HG03520 (cell line): ENCODE results near the gene DNAH17.

Experiments used
- ATAC-seq: cut with Tn5 transposase; IDR thresholded peaks from one replicate; pipeline ENCODE4 v1.9.1; 2021; ENCODE audit warnings: mild to moderate bottlenecking, moderate library complexity; ENCODE audit not compliant: unreplicated experiment

The DNAH17 gene

DNA sequence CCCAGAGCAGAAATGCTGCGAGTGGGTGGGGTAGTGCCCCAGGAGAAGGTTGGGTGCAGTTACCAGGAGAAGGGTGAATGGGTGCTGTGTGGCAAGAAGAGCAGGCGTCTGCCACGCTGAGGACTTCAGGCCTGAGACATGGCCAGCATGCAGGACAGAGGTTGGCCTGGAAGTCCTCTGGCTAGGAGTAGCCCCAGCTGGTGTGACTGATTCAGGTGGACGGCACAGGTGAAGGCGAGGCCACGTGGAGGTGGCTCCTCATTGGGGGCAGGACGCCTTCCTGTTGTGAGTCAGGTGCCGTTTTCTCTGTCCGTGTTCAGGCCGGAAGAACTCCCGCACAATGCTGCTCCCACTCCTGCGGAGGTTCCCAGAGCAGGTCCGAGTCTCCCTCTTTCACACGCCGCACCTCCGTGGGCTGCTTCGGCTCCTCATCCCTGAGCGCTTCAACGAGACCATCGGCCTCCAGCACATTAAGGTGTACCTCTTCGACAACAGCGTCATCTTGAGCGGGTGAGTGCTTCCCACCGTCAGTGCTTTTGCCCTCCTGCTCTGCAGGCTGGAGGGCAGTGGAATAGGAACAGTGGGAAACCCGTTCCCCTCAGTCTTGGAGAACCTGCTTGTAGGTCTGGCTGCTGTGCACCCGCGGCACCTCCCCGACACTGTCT, 178.0 kb downstream of the DNAH17 start:
- no peak for ATAC-seq

DNA sequence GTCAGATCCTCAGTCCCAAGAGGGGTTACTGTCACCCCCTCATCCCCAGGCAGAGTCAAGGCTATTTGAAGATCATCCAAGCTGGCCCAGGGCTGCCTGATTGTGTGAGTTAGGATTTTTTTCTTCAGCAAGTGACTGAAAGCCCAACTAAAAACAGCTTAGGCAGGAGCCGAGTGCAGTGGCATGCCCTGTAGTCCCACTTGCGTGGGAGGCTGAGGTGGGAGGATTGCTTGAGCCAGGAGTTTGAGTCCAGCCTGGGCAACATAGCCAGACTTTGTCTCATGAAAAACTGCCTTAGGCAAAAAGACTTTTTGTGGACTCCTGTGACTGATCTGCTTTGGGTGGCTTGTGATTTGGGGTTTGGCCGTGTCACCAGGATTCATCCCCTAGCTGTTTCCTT, 178.8 kb downstream of the DNAH17 start:
- no peak for ATAC-seq

DNA sequence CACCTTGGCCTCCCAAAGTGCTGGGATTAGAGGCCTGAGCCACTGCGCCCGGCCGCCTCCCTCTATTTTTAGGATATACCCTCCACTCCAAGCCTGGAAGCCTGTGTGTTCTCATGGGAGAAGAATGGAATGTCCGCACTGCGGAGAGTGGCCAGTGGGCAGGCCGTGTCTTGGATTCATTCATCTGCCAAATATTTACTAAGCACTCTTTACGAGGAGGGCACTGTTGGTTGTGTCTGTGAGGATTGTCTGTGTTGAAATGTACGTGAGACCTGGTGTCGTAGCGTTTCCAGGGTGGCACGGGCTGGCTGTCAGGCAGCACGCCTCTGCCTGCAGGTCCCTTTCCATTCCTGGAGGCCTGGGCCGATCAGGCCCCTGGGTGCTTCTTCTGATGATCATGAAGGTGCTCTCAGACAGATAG, 179.5 kb downstream of the DNAH17 start:
- no peak for ATAC-seq

DNA sequence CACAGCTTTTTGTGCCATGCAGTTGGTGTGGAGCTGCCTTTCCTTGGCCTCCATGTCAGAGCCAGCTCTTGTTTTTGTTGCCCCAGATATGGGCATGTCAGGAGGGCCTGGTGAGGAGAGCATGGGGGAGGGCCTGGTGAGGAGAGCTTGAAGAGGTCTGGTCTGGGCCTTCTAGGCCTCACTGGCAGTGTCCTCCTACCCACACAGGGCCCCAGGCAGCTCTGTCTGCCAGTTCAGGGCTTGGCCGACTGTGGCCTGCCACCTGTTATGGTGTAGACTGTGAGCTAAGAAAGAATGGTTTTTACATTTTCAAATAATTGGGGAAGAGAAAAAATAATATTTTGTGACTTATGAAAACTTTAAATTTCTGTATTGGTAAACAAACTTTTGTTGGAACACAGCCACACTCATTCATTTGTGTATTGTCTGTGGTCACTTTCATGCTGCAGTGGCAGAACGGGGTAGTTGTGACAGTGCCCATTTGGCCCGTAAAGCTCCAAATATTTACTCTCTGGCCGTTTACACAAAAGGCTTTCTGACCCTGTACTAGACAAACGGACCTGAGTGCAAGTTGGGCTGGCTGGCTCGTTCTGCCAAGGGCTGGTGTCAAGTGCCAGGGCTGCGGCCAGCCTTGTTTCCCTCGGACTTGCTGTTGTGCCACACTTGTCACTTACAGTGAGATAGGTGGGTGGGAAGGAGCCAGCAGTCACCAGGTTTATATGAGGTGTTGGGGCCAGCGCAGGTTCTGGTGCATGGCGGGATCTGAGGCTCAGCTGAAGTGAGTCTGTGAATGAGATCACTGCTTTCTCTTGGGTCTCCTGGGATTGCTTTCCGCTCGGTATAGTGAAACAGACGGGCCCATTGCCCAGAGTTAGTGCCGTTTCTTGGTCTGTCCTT, 180.5 kb downstream of the DNAH17 start:
- ATAC-seq = no peak

DNA sequence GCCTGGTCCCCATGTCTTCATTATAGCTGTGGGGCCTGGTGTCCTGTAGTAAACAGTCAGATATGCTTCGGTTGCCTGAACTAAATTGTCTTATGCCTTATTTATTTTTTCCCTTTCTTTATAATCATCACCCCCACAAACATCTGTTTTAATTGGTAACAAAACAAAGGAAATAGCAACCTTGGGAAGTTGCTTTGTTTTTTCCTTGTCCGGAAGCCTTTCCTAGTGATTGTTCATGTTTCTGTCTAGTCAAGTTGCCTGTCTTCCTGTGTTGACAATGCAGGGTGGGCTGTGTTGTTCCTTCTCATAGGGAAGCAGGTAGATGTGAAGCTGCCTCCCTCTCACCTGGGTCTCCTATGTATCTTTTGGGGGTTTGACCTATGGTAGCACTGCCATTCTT, 182.0 kb downstream of the DNAH17 start:
- no peak for ATAC-seq

DNA sequence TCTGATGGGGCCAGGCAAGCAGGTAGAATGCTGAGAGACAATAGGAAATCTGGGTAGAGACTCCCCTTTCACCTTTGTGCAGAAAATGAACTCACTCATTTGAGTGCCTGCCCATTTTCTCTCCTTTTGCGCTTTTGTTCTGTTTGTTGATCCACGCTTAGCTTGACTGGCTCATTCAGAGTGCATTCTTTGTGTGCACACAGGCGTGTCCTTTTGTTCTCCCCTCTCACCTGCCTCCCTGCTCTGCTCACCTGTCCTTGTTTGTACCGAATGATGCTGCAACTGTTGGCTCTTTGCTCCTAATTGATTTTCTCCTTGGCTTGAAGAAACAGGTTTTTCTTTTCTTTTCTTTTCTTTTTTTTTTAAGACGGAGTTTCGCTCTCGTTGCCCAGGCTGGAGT, 183.0 kb downstream of the DNAH17 start:
- no peak for ATAC-seq

DNA sequence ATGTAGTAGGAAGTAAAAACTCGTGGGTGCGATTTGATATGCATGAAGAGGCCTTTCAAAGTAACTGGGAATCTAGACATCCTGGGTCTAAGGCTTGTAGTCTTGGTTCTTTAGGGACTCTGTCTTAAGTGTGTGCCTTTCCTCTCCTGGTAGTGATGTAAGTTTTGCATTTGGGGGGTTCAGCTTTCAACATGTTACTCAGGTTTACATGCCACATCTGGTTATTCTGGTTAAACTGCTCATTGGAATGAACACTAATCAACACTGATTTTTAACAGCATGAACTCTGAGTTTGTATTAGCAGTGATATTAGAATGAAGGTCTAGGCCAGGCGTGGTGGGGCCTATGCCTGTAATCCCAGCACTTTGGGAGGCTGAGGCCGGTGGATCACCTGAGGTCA, 183.6 kb downstream of the DNAH17 start:
- no peak for ATAC-seq

DNA sequence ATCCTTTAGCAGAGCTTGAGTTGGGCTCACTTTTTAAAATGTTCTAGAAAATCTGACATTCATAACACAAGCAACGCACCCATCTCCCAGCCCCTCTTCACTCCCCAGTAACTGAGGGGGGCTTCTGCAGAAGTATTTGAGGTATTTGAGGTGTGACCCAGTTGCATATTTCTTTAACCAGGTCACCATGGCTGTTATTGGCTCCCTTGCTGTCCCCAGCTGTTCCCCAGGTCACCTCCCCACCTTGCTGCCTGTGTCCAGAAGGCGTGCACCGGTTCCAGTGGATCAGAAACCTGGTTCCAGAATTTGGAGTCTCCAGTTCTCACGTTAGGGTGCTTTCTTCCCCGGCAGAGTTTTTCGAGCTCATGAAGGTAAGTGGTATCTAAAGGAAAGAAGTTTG, 184.9 kb downstream of the DNAH17 start:
- ATAC-seq = no peak

DNA sequence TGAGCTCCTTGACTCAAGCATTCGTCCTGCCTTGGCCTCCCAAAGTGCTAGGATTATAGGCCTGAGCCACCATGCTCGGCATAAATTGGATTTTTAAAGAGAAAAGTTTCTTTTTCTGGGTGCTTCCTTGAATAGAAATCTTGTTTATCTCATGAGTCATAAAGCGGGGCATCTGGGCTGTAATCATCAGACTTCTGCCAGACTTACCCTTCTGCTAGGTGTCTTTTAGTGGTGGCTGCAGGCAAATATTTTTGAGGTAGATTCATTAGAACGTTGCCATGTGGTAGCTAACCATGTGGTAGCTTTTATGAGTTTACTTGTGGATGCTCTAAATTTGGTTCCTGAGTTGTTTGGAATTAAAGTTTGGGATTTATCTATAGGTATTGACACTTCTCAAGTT, 185.4 kb downstream of the DNAH17 start:
- no peak for ATAC-seq

DNA sequence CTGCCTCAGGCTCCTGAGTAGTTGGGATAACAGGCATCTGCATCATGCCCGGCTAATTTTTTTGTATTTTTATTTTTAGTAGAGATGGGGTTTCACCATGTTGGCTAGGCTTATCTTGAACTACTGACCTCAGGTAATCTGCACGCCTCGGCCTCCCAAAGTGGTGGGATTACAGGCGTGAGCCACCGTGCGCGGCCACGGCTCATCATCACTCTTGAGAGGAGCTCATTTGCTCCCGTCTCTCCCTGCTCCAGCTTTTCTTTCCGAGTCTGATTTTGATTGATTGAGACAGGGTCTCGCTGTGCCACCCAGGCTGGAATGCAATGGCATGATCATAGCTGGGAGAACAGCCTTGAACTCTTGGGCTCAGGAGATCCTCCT, 186.2 kb downstream of the DNAH17 start:
- no peak for ATAC-seq

DNA sequence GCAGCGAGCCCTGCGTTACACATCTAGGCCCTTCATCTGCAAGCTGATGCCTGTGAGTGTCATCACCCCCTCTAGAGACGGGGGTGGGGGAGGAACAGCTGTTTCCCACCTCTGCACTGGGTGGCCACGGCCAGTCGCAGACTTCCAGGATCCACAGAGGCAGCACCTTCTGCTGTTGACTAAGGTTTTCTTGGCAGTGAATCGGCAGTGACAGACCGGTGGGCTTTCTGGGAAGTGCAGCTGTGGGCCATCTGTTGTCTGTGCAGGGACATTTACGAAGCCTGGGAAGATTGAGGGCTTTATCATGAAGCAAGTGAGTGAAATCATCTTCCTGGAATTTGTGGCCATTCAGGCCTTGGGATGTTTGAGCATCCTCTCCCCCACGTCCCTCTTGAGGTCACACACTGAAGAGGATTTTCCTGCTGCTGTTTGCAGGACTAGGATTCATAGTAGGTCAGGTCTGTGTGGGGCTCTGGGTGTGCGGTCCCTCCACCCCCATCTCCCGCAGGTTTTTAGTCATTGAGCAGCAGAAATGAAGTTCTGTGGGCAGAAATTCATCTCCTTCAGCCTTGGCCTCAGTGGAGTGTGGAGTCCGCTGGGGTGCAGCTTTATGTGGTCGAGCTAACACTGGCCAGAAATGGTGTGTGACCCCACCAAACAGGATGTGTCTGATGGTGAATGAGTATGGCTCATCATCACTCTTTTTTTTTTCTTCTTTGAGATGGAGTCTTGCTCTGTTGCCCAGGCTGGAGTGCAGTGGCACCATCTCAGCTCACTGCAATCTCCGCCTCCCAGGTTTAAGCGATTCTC, 186.8 kb downstream of the DNAH17 start:
- ATAC-seq = no peak

DNA sequence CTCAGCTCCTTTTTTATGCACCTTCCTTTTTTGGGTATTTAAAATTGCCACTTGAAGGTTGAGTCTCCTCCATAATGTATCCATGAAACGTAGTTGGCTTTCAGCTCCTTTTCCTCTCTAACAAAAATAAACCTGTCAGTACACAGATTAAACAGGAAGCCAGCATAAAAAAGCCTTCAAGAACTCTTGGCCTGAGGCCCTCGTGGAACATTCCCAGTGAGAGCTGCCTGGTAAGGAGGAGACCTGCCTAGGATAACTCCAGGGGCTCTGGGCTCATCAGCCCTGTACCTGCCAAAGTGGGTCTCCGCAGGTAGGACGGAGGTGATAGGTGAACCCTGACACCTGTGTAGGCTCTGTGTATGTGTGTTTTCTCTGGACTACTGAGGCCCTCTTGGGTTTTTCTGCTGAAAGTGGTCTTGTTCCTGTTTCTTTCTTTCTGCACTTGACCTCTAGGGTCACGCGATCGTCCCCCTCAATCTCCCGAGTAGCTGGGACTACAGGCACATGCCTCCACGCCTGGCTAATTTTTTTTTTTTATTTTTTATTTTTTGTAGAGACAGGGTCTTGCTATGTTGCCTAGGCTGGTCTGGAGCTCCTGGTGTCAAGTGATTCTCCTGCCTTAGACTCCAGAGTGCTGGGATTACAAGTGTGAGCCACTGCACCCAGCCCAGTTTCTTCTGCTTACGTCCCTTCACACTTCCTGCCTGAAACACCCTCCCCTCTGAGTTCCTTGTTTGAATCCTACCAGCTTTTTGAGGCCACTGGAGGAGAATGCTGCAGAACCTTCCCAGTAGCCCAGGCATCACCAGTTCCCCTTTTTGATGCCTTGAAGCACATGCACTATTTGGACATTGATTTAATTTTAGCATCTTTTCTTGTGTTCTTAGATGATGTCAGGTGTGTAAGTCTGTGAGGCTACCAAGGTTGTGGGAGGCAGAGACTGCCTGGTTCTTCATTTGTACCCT, 188.9 kb downstream of the DNAH17 start:
- no peak for ATAC-seq

DNA sequence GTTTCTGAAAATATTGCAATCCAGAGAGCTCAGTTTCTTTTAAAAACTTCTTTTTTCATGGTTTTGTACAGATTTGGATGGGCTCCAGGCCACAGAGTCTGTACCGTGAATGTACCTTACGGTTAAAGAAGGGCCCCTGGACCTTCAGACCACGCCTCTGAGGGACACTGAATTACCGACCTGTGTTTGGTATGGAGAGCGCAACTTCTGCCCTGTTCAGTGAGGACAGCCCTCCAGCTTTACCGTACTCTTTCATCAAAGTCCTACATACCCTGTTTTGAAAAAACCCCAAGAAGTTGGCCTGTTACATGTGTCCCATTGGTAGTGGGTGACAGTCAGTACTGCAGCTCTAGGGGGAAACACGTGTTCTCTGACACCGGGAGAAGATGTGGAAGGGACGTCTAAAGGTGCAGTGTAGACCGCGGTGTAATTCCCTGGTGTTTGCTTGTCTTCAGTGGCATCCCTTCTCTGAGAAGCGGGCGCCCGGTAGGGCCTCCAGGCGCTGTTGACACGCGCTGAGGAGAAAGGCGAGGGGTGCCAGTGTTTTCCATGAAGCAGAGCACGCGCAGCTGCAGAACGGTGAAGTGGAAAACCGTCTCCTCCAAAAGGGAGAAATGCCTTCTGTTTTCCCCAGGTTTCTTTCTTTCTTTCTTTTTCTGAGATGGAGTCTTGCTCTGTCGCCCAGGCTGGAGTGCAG, 192.6 kb downstream of the DNAH17 start:
- ATAC-seq = no peak

DNA sequence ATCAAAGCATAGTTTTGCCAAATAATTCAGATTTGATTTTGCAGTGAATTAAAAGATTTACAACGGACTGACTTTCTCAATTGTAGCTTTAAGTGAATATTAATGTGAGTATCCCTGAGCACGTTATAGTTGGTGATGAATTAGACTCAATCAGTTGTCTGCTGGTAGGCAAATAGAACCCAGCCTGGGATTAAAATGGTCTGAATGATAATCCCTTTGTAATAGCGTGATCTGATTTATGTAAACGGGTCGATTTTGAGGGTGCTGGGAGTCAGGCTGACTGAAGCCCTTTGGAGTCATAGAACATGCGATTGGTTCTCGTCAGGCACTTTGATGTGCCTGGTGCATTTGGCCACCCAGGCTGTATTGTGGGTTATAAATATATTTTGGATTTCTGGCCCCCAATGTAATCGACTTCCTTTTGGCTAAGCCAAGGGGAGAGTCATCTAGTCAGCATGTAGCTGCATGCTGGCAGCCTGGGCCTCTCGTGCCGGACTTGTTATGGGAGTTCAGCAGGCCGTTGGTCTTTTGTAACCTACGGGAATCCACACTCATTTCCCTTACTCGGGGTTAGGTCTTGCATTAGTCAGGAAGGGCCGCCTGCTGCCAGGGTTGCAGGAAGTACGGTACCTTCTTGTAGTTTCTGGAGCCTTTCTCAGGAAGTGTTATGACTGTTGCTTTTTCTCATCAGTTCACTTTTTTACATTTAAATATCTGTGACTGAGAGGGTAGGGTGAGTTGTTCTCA, 193.3 kb downstream of the DNAH17 start:
- ATAC-seq = no peak

DNA sequence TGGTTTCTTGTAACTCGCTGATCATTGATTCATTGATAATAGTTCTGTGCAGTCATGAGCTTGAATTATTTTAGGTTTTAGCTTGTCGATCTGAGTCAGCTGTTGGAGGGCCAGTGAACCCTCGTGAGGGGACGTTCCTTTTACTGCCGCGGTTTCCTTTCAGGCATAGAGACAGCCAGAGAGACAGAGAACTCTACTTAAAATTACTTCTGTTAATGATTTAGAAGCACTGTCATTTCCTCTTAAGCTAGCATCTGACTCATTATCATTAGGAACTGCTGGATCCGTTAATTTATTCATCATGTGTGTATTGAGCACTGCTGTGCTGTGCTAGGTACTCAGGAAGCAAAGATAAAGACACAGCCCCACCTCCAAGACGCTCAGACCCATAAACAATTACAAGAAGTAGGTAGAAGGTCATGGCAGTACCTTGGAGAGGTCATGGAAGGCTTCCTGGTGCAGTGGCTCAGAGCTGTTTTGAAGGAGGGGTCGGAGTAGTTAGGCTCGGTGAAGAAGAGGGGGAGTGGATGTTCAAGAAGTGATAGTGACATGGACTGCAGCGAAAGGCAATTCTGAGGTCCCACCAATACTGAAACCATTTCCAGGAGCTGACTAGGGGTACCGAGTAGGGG, 195.5 kb downstream of the DNAH17 start:
- no peak for ATAC-seq

DNA sequence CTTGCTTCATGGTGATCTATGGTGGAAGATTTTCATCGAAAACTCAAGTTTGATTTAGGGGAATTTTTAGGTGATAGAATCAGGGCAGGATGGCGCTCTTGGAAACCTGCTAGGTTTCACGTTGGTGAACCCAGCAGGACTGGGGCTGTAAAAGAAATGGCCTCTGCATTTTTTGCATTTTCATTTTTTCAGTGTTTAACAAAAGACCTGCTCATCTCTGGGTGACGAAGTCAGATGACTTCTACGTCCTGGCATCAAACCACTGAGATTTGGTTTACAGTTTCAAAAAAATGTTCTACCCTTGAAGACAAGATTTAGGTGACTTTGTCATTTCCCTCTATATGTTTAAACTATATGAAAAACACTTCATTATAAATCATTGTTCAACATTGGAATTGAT, 196.8 kb downstream of the DNAH17 start:
- ATAC-seq = no peak

DNA sequence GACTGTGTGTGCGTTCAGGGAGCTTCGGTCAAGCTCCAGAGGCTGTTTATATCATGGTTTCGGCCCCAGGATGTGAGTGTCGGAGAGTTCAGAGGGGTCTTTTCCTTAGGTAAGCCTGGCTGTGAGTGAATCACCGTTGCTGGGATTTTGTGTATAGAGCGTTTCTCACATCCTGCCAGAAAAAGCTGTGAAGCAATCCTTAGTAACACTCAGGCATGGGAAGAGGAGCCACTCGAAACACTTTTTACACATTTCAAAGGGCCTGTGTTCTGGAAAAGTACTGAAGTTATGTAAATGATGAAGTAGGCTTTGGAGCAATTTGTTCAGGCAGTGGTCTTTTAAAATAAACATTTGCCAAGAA, 198.1 kb downstream of the DNAH17 start:
- no peak for ATAC-seq

DNA sequence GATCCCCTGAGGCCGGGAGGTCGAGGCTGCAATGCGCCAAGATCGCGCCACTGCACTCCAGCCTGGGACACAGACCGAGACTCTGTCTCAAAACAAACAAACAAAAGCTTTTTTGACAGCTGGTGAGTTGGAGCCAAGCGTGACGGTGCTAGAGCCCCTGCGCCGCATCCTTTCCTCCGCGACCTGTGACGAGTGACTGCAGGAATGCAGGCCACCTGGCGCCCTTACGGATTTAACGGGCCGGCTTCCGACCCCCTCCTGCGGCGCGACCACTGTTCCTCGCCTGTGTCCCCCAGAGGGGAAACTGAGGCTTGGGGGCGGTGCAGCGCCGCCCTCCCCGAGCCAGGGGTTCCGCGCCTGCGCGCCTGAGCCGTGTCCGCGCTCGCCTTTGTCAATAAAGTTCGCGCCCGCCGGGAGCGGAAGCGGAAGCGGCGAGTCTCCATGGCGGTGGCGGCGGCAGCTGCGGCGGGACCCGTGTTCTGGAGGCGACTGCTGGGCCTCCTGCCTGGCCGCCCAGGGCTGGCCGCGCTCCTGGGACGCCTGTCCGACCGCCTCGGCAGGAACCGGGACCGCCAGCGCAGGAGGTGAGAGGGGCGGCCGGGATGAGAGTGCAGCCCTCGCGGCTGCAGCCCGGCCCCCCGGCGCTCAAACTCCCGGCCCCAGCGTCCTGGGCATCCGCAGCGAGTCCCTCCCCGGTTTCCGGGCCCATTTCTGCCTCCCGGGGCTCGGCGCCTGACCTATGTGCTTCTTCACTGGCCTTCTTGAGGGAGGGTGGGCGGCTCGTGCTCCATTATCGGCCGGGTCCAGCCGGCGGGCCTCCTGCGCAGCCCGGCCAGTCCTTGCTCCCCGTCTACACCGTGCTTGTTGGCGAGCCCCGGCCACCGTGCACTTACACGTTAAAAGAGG, 198.7 kb downstream of the DNAH17 start, which contains the start of gene PGS1:
Gene PGS1 (plus strand): TSS at position 425 of the 906 bp plus-strand sequence. CDS start 17 bp downstream, at position 442.
- ATAC-seq = no peak
